Testis (tissue), 3 donors: ENCODE measurements around the gene VWF. TPM values are rescaled to one million over a fixed set of nuclear protein-coding genes. Genes with fewer than 3 reads are reported as not detected.

Source experiments
- DNase-seq: peaks from one replicate; pipeline ENCODE4 v3.0.0-alpha.2; 2019
- H3K27ac ChIP-seq, 2 donors: fragments of 200-600 bp; sonication (generic); one replicate each; pipeline ENCODE4 v1.5.1; 2019
- H3K27me3 ChIP-seq: fragments of 200-600 bp; sonication (generic); one replicate; pipeline ENCODE4 v1.5.1; 2019
- H3K36me3 ChIP-seq: fragments of 200-600 bp; sonication (generic); one replicate; pipeline ENCODE4 v1.5.1; 2017; ENCODE audit warnings: low read depth; ENCODE audit errors: missing control alignments
- H3K4me1 ChIP-seq: fragments of 200-600 bp; sonication (generic); one replicate; pipeline ENCODE4 v1.5.1; 2019
- H3K4me3 ChIP-seq, 2 donors: fragments of 200-600 bp; sonication (generic); one replicate each; pipeline ENCODE4 v1.5.1; 2017 to 2019
- H3K9me3 ChIP-seq: fragments of 200-600 bp; sonication (generic); one replicate; pipeline ENCODE4 v1.5.1; 2017
- CTCF ChIP-seq, 3 experiments: fragments of 450-650 bp in 2 of 3; fragments of 200-600 bp in 1 of 3; sonication (generic) in 1 of 3; IDR thresholded peaks; one replicate each; pipeline ENCODE4 v1.5.1; 2016 to 2019; ENCODE audit warnings: antibody characterized with exemption in 3 of 3, mild to moderate bottlenecking in 2 of 3, moderate library complexity in 1 of 3
- POLR2A ChIP-seq: fragments of 450-650 bp; IDR thresholded peaks from one replicate; pipeline ENCODE4 v1.6.1; 2017; ENCODE audit warnings: antibody characterized with exemption, mild to moderate bottlenecking, moderate library complexity
- WGBS, 2 donors: methylation state at CpG; one replicate each; pipeline ENCODE4 v1.1.5; 2018; 5-methylcytosine and 5-hydroxymethylcytosine counted together
- intact Hi-C: fragments of 100-400 bp; cut with DNase I; formaldehyde crosslinking; loops from one replicate; pipeline ENCODE4 v1.15.1; 2023; ENCODE audit warnings: low total_unique reads
- polyA plus RNA-seq: library from polyadenylated mRNA; stranded (reverse); fragments of 350-450 nt; fragmentation: Illumina TruSeq; extraction: RNeasy Lipid Tissue Mini Kit (QIAGEN cat#74804); gene quantifications from one replicate; pipeline ENCODE4 v1.2.3, GENCODE V29; 2014; ENCODE audit warnings: low read depth, low replicate concordance; ENCODE audit not compliant: insufficient read depth
- total RNA-seq, 2 donors: library from RNA; depleted of rRNA; stranded (reverse); fragments of >200 nt; gene quantifications; one replicate each; pipeline ENCODE4 v1.2.3, GENCODE V29; 2016

Gene VWF
- total and polyA plus RNA-seq, 3 donors from 2014 or later: 68.3 to 86.2 (median 83.7) TPM

GRCh38 chr12:6046511-6047180, 77.8 kb downstream of the VWF start:
- WGBS, 2 donors: 90 to 95% methylated on average over 17 of the region's 17 CpGs
- intact Hi-C loops: no loop called here
- no peaks in the 10 kb centered on the region for H3K36me3 ChIP-seq

GRCh38 chr12:6045438-6045837, 79.0 kb downstream of the VWF start:
- Histone ChIP-seq H3K27ac (no peak overlapping the region), H3K9me3 (no peaks in the 10 kb centered on the region), H3K36me3 (no peaks in the 10 kb centered on the region), H3K4me1 (peaks cover 4% of the 10 kb centered on the region), H3K4me3 (no peak overlapping the region), H3K27me3 (no peaks in the 10 kb centered on the region)
- DNase-seq: no peak
- WGBS, 2 donors: 91 to 98% methylated on average over 6 of the region's 6 CpGs
- TF ChIP-seq CTCF (IDR thresholded peaks at IDR 0.05) (no peak), POLR2A (no peak)
- intact Hi-C loops: no loop called here

More at GRCh38 chr12:6046511-6047180, 77.8 kb downstream of the VWF start:
- Histone ChIP-seq H3K27ac (no peak overlapping the region), H3K4me3 (no peak overlapping the region), H3K27me3 (no peaks in the 10 kb centered on the region), H3K4me1 (peaks cover 4% of the 10 kb centered on the region), H3K9me3 (no peaks in the 10 kb centered on the region)
- DNase-seq: no peak
- TF ChIP-seq CTCF (IDR thresholded peaks at IDR 0.05) (no peak), POLR2A (no peak)

GRCh38 chr12:6044082-6044481, 80.4 kb downstream of the VWF start:
- intact Hi-C loops: no loop called here
- Histone ChIP-seq H3K36me3 (no peaks in the 10 kb centered on the region), H3K27me3 (no peaks in the 10 kb centered on the region), H3K9me3 (no peaks in the 10 kb centered on the region), H3K4me1 (no peaks in the 10 kb centered on the region), H3K4me3 (no peak overlapping the region), H3K27ac (no peak overlapping the region)
- WGBS, 2 donors: 89 to 92% methylated on average over 8 of the region's 8 CpGs
- no peak for DNase-seq
- TF ChIP-seq CTCF (IDR thresholded peaks at IDR 0.05) (no peak), POLR2A (no peak)

- WGBS, 2 donors: 90% methylated on average over 16 of the region's 16 CpGs
- intact Hi-C loops: no loop called here
- DNase-seq: no peak
- Histone ChIP-seq H3K4me3 (no peak overlapping the region), H3K4me1 (no peaks in the 10 kb centered on the region), H3K27ac (no peak overlapping the region), H3K27me3 (no peaks in the 10 kb centered on the region), H3K9me3 (no peaks in the 10 kb centered on the region), H3K36me3 (no peaks in the 10 kb centered on the region)
- TF ChIP-seq CTCF (IDR thresholded peaks at IDR 0.05) (no peak), POLR2A (no peak)
Measured at GRCh38 chr12:6042446-6042845, 82.0 kb downstream of the VWF start.

- Histone ChIP-seq H3K27me3 (no peaks in the 10 kb centered on the region), H3K4me3 (no peak overlapping the region), H3K4me1 (no peaks in the 10 kb centered on the region), H3K36me3 (no peaks in the 10 kb centered on the region), H3K9me3 (no peaks in the 10 kb centered on the region), H3K27ac (no peak overlapping the region)
- no peak for TF ChIP-seq CTCF (IDR thresholded peaks at IDR 0.05)
- TF ChIP-seq POLR2A: no peak
- intact Hi-C loops: no loop called here
- WGBS, 2 donors: 78 to 87% methylated on average over 4 to 7 of the region's 7 CpGs
- no peak for DNase-seq
Measured at GRCh38 chr12:6041891-6042290, 82.6 kb downstream of the VWF start.
